HG03460 (cell line): ENCODE measurements around the gene ADM2.
A peak's percentile ranks its signal among the peaks of the same experiment; 100 is the strongest.
"Not testable (repeated sequence)": the region's sequence is repeated elsewhere in the genome, so short reads cannot be mapped to it uniquely, and the experiment has no call there.

Experiments used
- ATAC-seq: cut with Tn5 transposase; IDR thresholded peaks from one replicate; pipeline ENCODE4 v1.9.1; 2021; ENCODE audit not compliant: unreplicated experiment

Gene ADM2

DNA sequence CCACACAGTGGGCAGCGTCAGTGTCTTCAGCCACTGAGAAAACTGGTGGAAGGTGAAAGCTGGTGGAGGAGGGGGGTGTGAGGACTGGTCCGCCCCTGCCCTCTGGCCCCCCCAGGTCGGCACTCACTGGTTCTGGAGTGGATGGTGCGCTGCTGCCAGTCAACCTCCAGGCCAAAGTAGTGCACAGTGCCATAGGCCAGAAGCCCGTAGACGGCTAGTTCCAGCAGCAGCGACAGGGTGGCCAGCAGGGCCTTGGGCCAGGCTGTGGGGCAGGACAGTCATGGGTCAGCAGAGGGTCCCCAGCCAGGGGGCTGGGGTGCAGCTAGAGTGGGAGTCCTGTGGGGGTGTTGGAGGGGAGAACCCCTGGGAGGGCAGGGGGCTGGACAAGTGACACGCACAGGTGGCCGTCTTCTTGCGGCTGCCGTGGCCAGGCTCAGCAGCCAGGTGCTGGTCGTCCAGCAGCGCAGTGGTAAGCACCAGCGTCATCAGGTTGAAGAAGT is 24.0 kb downstream of the ADM2 start:
- ATAC-seq, result no peak

DNA sequence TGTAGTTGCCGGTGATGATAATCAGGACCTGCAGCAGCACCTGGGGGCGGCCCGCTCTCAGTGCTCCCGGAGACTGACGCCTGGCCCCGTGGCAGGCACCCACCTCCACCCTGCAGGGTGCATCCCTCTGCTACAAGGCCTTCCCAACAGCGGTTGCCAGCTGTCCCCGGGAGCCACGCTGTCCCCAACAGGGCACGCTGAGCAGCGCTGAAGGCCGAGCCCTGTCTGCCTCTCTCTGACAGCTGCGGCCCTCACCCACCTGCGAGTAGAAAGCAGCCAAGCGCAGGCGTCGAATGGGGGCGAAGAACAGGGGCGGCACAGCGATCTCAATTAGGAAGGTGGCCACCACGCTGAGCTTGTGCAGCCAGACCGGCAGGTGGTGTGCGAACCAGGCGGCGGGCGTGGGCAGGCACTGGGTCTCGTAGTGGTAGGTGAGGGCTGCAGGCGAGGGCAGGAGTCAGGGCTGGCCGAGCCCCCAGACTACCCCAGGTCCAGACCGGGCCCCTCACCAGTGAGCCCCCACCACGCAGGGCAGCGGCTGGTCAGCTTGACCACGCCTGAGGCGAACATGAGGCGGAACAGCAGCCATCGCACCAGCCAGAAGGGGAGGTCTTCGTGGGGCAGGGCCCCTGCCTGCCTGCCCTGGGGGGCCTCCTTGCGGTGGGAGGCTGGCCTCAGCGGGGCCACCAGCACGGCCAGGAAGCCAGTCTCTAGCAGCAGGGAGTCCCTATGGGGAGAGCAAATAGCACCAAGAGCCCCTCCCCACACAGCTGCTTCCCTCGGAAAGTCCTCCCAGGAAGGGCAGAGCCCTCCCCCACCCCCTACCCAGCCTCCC is 24.6 kb downstream of the ADM2 start:
- ATAC-seq, result no peak

DNA sequence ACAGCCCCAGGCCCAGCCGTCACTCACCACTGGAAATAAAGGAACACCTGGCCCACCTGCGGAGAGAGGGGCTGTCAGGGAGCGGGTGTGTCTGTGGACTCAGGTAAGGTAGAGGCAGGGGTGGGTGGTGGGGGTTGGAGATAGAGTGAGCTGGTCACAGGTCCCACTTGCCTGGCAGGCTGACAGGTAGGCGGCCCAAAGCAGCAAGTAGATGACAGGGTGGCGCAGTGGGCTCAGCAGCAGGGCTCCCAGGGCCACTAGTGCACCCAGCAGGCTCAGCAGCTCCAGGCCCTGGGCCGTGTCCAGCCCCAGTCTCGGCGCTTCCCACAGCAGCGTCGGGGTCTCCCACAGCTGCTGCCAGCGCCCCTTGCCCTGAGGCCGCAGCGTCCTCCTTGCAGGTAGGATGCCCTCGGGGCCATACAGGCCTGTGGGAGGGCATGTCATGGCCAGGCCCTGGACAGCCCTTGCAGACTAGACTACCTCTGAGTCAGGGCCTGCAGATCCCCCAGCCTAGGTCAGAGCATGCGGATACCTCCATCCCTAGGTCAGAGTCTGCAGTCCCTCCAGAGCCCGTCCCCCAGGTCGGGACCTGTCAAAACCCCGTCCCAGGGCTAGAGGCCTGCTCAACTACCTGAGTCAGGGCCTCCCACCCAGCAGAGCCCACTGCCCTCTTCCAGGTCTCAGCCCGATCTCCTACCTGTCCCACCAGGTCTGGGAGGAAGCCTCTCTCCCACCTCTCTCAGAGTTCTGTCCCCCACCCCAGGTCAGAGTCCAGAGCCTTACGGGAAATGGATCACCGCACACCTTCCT is 25.5 kb downstream of the ADM2 start:
- ATAC-seq, result no peak

DNA sequence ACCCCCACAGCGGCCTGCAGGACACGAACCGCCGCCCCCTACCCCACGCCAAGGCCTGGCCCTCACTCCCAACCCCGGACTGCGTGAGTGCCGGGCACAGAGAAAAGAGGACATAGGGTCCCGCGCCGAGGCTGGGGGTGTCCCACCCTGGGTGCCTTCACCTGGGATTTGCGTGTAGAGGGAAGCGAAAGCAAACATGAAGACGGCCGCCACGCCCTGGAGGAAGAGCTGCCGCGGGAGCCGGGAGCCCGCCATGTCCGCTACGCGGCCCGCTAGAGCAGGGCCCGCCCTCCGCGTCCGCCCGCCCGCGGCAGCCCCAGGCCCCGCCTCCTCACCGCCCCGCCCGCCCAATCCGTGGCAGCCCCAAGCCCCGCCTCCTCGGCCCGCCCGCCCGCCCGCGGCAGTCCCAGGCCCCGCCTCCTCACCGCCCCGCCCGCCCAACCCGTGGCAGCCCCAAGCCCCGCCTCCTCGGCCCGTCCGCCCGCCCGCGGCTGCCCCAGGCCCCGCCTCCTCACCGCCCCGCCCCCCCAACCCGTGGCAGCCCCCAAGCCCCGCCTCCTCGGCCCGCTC is 26.2 kb downstream of the ADM2 start, which contains the start of gene LMF2:
Gene LMF2 (minus strand): TSS at position 282 of the 570 bp plus-strand sequence. CDS start 27 bp downstream, at position 255.
- peak; percentile 62 for ATAC-seq

DNA sequence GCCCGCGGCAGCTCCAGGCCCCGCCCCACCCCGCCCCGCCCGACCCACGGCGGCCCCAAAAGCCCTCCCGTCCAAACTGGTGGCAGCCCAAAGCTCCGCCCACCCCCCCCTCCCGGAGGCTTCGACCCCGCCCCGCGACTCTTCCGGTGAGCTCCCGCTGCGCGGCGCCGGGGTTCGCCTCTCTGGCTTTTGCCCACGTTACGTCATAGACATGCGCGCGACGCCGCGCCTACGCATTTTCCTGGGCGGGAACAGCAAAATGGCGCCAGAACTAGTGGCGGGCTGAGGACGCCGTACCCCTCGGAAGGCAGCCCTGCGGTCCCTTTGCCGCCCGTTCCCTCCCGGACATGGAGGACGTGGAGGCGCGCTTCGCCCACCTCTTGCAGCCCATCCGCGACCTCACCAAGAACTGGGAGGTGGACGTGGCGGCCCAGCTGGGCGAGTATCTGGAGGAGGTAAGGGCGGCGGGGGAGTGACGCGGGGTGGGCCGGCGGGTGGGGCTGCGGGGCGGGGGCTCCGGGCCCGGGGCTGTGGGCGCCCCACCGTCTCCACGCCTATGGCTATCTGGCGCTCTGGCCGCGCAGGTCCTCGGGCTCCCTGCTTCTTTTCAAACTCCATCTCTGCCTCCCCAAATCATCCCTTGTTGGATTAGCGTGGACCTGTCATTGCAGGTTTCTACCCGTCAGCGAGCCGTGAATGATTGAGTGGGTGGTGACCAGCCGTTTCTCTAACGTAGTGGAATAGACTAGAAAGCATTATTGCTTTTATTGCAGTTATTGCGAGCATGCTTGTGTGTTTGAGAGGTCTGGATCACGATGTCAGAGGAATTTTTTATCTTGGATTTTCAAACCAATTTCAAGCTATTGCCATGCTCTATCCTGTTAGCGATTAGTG is 26.9 kb downstream of the ADM2 start, which contains the start of gene NCAPH2:
Gene NCAPH2 (plus strand): TSS at position 234 of the 894 bp plus-strand sequence. CDS start 114 bp downstream, at position 348.
- ATAC-seq, result peak; percentile 66

DNA sequence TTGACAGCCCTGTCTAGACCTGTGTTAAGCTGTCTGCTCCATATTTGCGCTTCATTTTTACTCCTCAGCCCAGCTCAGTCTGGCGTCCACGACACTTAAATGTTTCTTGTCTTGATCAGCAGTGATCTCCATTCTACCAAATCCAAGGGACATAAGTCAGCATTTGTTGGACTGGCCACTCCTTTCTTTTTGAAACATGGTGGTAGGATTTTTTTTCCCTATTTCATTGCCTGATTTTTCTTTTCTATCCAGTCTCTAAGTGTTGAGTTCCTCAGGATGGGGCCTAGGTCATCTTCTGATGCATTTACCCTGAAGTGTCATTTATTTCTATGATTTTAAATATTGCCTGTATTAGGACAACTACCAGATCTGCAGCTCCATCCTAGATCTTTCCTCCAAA is 27.6 kb downstream of the ADM2 start:
- no peak for ATAC-seq

DNA sequence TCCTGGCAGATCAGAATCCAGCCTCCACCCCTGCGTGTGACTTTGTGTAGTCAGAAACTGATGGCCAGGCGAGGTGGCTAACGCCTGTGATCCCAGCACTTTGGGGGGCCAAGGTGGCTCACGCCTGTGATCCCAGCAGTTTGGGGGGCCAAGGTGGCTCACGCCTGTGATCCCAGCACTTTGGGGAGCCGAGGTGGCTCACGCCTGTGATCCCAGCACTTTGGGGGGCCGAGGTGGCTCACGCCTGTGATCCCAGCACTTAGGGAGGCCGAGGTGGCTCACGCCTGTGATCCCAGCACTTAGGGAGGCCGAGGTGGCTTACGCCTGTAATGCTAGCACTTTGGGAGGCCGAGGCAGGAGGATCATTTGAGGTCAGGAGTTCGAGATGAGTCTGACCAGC is 31.8 kb downstream of the ADM2 start:
- ATAC-seq, result no peak

DNA sequence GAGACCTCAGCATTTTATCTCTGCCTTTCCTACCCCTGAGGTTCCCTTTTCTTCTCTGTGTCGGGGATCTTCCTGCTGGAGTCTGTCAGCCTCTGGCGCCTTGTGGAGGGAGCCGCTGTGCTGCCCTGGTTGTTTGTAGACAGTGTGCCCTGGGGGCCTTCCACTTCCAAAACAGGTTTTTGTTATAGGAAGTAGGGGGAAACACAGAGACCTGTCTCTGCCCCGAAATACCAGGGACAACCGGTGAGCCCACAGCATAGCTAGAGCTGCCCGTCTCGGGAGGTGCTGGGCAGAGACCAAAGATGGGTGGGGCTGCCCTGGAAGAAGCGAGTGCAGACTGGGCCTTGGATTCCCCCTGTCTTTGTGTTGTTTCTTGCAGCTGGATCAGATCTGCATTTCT is 34.7 kb downstream of the ADM2 start:
- ATAC-seq, result no peak

DNA sequence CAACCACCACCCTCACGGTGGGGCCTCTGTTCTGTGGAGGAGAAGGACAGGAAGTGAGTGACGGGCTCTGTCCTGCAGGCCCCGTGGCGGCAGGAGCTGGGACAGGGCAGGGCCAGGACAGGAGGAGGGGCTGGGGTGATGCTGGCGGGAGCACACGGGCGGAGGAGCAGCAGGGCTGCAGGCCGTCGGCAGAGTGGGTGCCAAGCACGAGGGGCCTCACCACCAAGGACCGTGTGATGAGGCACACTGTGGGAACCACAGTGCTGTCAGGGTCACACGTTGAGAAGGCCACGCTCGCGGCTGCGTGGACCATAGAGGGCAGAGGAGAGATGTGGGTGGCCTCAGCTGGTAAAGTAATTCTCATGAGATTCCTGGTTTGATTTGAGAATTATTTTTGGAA is 35.5 kb downstream of the ADM2 start:
- ATAC-seq, result no peak

DNA sequence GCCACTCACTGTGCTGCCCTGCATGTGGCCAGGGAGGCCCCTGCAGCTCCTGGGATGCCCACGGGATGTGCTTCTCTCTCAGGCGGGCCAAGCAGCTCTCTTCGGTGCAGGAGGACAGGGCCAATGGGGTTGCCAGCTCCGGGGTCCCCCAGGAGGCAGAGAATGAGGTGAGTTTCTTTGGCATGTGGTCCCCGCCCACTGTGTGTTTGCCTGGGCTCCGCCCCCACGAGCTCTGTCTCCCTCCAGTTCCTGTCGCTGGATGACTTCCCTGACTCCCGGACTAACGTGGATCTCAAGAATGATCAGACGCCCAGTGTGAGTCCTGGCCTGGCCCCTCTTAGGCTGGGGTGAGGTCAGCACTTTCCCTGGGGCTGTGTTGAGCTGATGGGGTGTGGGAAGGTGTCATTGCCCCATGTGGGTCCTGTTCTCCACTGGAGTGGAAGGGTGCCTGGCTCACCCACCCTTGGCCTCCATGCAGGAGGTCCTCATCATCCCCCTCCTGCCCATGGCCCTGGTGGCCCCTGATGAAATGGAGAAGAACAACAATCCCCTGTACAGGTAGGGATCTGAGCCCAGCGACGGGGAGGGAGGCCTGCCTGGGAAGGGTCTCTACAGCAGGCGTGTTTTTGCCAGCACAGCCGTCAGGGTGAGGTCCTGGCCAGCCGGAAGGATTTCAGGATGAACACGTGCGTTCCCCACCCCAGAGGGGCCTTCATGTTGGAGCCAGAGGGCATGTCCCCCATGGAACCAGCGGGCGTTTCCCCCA is 36.3 kb downstream of the ADM2 start:
- no peak for ATAC-seq

DNA sequence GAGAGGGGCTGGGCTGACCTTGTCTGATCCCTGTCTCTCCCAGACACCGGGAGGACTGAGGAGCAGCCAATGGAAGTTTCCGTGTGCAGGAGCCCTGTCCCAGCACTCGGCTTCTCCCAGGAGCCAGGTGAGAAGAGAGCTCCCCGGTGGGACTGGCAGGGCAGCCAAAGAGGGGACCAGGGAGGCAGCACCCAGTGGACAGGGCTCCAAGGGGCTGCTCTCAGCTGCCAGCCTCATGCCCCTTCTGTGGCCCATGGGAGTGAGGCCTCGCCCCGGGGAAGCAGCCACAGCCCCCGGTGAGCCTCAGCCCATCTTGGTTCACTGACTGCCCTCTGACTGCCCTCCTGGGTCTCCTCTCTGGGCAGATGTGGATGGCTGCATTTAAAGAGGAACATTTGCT is 37.3 kb downstream of the ADM2 start:
- no peak for ATAC-seq

DNA sequence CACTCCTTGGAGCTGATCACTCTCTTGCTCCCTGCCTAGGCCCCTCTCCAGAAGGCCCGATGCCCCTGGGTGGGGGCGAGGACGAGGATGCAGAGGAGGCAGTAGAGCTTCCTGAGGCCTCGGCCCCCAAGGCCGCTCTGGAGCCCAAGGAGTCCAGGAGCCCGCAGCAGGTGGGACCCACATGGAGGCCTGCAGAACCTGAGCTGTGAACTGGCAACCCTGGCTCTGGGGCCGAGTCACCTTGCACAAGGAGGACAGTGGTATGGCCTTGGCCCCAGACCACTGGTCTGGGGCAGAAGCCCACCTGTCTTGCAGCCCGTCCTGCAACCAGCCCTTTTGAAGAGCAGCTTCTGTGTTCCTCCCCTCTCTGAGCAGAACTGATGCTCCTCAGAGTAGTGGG is 37.8 kb downstream of the ADM2 start:
- no peak for ATAC-seq

DNA sequence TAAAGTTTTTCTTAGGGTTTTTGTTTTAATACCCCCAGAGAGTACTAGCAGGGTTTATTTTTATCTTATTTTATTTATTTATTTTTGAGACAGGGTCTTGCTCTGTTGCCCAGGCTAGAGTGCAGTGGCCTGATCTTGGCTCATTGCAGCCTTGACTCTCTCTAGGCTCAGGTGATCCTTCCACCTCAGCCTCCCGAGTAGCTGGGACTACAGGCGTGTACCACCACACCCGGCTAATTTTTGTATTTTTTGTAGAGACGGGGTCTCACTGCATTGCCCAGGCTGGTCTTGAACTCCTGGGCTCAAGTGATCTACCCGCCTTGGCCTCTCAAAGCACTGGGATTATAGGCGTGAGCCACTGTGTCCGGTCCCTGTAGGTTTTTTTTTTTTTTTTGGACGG is 38.8 kb downstream of the ADM2 start:
- ATAC-seq, result not testable (repeated sequence)

DNA sequence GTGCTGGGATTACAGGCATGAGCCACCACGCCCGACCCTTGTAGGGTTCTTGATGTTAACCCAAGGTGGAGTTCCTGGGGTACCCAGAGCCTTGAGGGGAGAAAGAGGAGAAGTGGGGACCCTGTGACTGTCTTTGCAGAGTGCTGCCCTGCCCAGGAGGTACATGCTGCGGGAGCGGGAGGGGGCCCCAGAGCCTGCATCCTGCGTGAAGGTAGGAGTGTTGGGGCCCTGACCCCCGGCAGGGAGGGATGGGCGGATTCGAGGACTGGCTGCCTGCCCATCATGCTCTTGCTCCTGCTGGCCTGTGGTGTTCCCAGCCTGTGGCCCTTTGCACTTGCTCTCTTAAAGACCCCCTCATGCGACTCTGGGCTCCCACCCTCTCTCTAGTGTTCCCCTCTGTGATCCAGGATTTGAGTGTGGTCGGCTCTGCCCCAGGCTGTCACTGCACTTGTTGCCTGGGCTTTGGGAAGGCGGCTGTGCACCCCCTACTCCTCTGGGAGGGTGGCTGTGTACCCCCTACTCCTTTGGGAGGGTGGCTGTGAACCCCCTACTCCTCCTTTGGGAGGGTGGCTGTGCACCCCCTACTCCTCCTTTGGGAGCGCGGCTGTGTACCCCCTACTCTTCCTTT is 39.6 kb downstream of the ADM2 start:
- no peak for ATAC-seq

DNA sequence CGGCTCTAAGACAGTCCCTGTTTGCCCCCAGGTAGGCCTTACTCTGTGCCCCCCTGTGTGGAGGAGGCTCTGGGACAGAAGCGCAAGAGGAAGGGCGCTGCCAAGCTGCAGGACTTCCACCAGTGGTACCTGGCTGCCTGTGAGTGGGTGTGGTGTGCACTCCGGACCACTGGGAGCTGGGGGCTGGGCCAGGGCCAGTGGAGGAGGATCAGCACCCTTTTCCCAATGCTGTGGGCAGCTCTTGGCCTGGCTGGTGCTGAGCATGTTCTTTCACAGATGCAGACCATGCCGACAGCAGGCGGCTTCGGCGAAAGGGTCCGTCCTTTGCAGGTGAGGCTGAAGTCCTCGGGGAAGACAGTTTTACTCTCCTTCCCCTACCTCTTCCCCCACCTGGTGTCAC is 40.4 kb downstream of the ADM2 start:
- no peak for ATAC-seq

DNA sequence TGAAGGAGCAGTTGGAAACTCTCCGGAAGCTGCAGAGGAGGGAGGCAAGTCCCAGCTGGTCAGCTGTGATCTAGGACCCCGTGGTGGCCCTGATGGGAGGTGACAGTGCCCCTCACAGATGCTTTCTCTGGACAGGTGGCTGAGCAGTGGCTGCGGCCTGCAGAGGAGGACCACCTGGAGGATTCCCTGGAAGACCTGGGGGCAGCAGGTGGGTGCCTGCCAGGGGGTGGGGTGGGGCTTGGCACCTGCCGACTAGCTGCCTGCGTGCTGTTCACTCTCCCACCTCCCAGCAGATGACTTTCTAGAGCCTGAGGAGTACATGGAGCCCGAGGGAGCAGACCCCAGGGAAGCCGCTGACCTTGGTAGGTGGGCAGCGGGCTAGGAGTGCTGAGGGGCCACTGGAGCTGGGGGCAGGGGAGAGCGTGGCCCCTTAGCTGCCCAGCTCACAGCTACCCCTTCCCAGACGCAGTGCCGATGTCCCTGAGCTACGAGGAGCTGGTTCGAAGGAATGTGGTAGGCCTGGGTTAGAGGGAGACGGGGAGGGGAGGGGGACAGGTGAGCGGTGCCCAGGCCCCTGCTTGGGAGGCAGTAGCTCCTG is 41.0 kb downstream of the ADM2 start:
- no peak for ATAC-seq

DNA sequence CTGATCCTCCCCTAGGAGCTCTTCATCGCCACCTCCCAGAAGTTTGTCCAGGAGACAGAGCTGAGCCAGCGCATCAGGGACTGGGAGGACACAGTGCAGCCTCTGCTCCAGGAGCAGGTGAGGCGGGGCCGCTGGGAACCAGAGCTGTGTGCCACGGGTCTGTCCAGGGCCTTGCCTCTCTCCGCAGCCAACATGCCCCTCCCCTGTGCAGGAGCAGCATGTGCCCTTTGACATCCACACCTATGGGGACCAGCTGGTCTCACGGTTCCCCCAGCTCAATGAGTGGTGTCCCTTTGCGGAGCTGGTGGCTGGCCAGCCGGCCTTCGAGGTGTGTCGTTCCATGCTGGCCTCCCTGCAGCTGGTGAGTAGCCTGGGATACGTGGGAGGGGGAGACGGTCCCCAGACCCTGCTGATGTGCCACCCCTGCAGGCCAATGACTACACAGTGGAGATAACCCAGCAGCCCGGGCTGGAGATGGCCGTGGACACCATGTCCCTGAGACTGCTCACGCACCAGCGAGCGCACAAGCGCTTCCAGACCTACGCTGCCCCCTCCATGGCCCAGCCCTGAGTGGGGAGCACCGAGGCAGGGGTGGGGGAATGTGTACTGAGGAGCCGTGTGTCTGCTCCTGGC is 41.6 kb downstream of the ADM2 start:
- ATAC-seq, result no peak

DNA sequence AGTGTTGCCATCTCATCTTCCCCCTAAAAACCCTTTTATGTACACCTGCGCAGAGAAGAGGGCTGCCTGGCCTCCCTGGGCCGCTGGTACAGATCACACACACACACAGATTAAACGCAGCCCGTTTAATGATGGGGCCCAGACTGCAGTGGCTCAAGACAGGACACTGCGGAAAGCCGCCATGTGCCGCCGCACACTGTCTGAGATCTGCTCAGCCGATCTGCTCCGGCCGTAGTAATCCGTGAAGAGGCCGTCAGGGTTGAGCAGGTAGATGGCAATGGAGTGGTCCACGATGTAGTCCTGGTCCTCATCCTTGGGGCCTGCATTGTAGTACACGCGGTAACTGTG is 42.1 kb downstream of the ADM2 start:
- ATAC-seq, result no peak
